H9 (cell line): ENCODE measurements around the gene PKMYT1. TPM values are rescaled to one million over a fixed set of nuclear protein-coding genes. Genes with fewer than 3 reads are reported as not detected.
A peak's percentile ranks its signal among the peaks of the same experiment; 100 is the strongest.

Experiments
- DNase-seq: peaks from one replicate; pipeline ENCODE4 v3.0.0-alpha.2; 2017
- H2AFZ ChIP-seq: one replicate; pipeline ENCODE4 v1.6.1; 2013; ENCODE audit warnings: mild to moderate bottlenecking, low read length, control low read depth, moderate library complexity
- H2AK5ac ChIP-seq: 2 replicates; pipeline ENCODE4 v1.6.1; 2013; ENCODE audit warnings: low read length, control low read depth, mixed read lengths; ENCODE audit not compliant: insufficient read length
- H2BK120ac ChIP-seq: one replicate; pipeline ENCODE4 v1.6.1; 2013; ENCODE audit warnings: low read depth, mild to moderate bottlenecking, low read length, control low read depth, inconsistent platforms; ENCODE audit not compliant: poor library complexity, severe bottlenecking
- H2BK12ac ChIP-seq: 2 replicates; pipeline ENCODE4 v1.6.1; 2013; ENCODE audit warnings: low read length, control low read depth, mixed read lengths, low read depth; ENCODE audit not compliant: insufficient read length
- H2BK15ac ChIP-seq: 2 replicates; pipeline ENCODE4 v1.6.1; 2013; ENCODE audit warnings: low read depth, low read length, control low read depth
- H2BK20ac ChIP-seq: one replicate; pipeline ENCODE4 v1.6.1; 2013; ENCODE audit warnings: low read depth, mild to moderate bottlenecking, low read length, control low read depth, inconsistent platforms; ENCODE audit not compliant: poor library complexity, severe bottlenecking
- H2BK5ac ChIP-seq: 2 replicates; pipeline ENCODE4 v1.6.1; 2013; ENCODE audit warnings: low read length, control low read depth, mixed read lengths; ENCODE audit not compliant: insufficient read length
- H3K14ac ChIP-seq: 2 replicates; pipeline ENCODE4 v1.6.1; 2013; ENCODE audit warnings: low read length, control low read depth; ENCODE audit not compliant: insufficient read depth
- H3K18ac ChIP-seq: 2 replicates; pipeline ENCODE4 v1.6.1; 2013; ENCODE audit warnings: low read depth, mild to moderate bottlenecking, mixed read lengths, low read length, control low read depth; ENCODE audit not compliant: insufficient read length
- H3K23ac ChIP-seq: 2 replicates; pipeline ENCODE4 v1.6.1; 2013; ENCODE audit warnings: low read length, control low read depth, mixed read lengths, low read depth; ENCODE audit not compliant: insufficient read length
- H3K23me2 ChIP-seq: 2 replicates; pipeline ENCODE4 v1.6.1; 2013; ENCODE audit warnings: low read depth, mild to moderate bottlenecking, mixed read lengths, low read length, control low read depth; ENCODE audit not compliant: insufficient read length, poor library complexity, severe bottlenecking
- H3K27ac ChIP-seq: 2 replicates; pipeline ENCODE4 v1.5.1; 2013; ENCODE audit warnings: low read length, control low read depth, mixed read lengths, low read depth; ENCODE audit not compliant: insufficient read length
- H3K27me3 ChIP-seq: 2 replicates; pipeline ENCODE4 v1.6.1; 2013; ENCODE audit warnings: low read length, control low read depth, inconsistent platforms; ENCODE audit not compliant: insufficient read depth
- H3K4ac ChIP-seq: 2 replicates; pipeline ENCODE4 v1.6.1; 2013; ENCODE audit warnings: low read depth, mild to moderate bottlenecking, control low read depth, inconsistent platforms, low read length, moderate library complexity
- H3K4me1 ChIP-seq: 2 replicates; pipeline ENCODE4 v1.6.1; 2013; ENCODE audit warnings: low read length, control low read depth, inconsistent platforms; ENCODE audit not compliant: insufficient read depth
- H3K4me2 ChIP-seq: 2 replicates; pipeline ENCODE4 v1.6.1; 2013; ENCODE audit warnings: low read length, control low read depth, mixed read lengths; ENCODE audit not compliant: insufficient read length, insufficient read depth
- H3K56ac ChIP-seq: 2 replicates; pipeline ENCODE4 v1.6.1; 2013; ENCODE audit warnings: low read depth, mild to moderate bottlenecking, mixed read lengths, low read length, control low read depth; ENCODE audit not compliant: insufficient read length
- H3K79me1 ChIP-seq: 2 replicates; pipeline ENCODE4 v1.6.1; 2013; ENCODE audit warnings: low read depth, mild to moderate bottlenecking, moderate library complexity, low read length, control low read depth, inconsistent platforms; ENCODE audit not compliant: insufficient read depth, poor library complexity, severe bottlenecking
- H3K79me2 ChIP-seq: 2 replicates; pipeline ENCODE4 v1.6.1; 2013; ENCODE audit warnings: low read length, control low read depth, inconsistent platforms; ENCODE audit not compliant: insufficient read depth
- H3K9ac ChIP-seq: 2 replicates; pipeline ENCODE4 v1.6.1; 2013; ENCODE audit warnings: low read length, control low read depth, mixed read lengths; ENCODE audit not compliant: insufficient read length; ENCODE audit errors: extremely low read depth
- H3K9me3 ChIP-seq: one replicate; pipeline ENCODE4 v1.6.1; 2013; ENCODE audit warnings: low read depth, low read length, inconsistent platforms; ENCODE audit not compliant: control insufficient read depth
- H3T11ph ChIP-seq: one replicate; pipeline ENCODE4 v1.6.1; 2013; ENCODE audit warnings: mild to moderate bottlenecking, low read length, control low read depth, inconsistent platforms
- H4K20me1 ChIP-seq: one replicate; pipeline ENCODE4 v1.6.1; 2013; ENCODE audit not compliant: control insufficient read depth, insufficient read length, insufficient read depth
- H4K5ac ChIP-seq: 2 replicates; pipeline ENCODE4 v1.6.1; 2013; ENCODE audit warnings: low read depth, mild to moderate bottlenecking, mixed read lengths, low read length, control low read depth; ENCODE audit not compliant: insufficient read length
- H4K8ac ChIP-seq: replicated peaks from 2 replicates; pipeline ENCODE4 v1.6.1; 2013; ENCODE audit warnings: low read length, control low read depth, mixed read lengths, low read depth; ENCODE audit not compliant: insufficient read length
- H4K91ac ChIP-seq: 2 replicates; pipeline ENCODE4 v1.6.1; 2013; ENCODE audit warnings: low read depth, mild to moderate bottlenecking, moderate library complexity, mixed read lengths, low read length, control low read depth; ENCODE audit not compliant: insufficient read length
- H3K27ac Mint-ChIP-seq, 3 experiments: 2 replicates in 2 of 3; 3 replicates in 1 of 3; pipeline ENCODE4 v1.8.0; 2020 to 2021; ENCODE audit warnings: mixed read lengths in 3 of 3, mild to moderate bottlenecking in 1 of 3, moderate library complexity in 1 of 3
- H3K27me3 Mint-ChIP-seq: 2 replicates; pipeline ENCODE4 v1.8.0; 2021; ENCODE audit warnings: low read depth, mild to moderate bottlenecking, moderate library complexity, mixed read lengths
- H3K36me3 Mint-ChIP-seq, 3 experiments: 2 replicates in 2 of 3; 3 replicates in 1 of 3; pipeline ENCODE4 v1.8.0; 2020 to 2021; ENCODE audit warnings: low read depth in 3 of 3, mixed read lengths in 3 of 3; ENCODE audit not compliant: insufficient read depth in 1 of 3
- H3K4me1 Mint-ChIP-seq, 2 experiments: 2 replicates each; pipeline ENCODE4 v1.8.0; 2020; ENCODE audit warnings: mixed read lengths in 2 of 2
- H3K4me3 Mint-ChIP-seq, 2 experiments: 2 replicates in 1 of 2; 3 replicates in 1 of 2; pipeline ENCODE4 v1.8.0; 2020 to 2021; ENCODE audit warnings: mild to moderate bottlenecking in 2 of 2, mixed read lengths in 2 of 2, moderate library complexity in 1 of 2
- H3K9me3 Mint-ChIP-seq, 2 experiments: 2 replicates in 1 of 2; 3 replicates in 1 of 2; pipeline ENCODE4 v1.8.0; 2020; ENCODE audit warnings: mild to moderate bottlenecking in 2 of 2, mixed read lengths in 2 of 2, moderate library complexity in 1 of 2
- CTCF ChIP-seq: fragments of 200-600 bp; sonication (generic); conservative IDR thresholded peaks from 3 replicates; pipeline ENCODE4 v1.8.0; 2021; ENCODE audit warnings: antibody characterized with exemption, mild to moderate bottlenecking
- WGBS: extraction: QIAGEN DNeasy Blood & Tissue Kit; methylation state at CpG from one replicate; pipeline ENCODE4 v1.1.7; 2013; ENCODE audit warnings: missing lambda C conversion rate, low lambda C conversion rate, mixed read lengths; ENCODE audit not compliant: insufficient read length; ENCODE audit errors: extremely low coverage; 5-methylcytosine and 5-hydroxymethylcytosine counted together
- total RNA-seq: library from RNA; stranded (reverse); gene quantifications from 2 replicates; pipeline ENCODE4 v1.2.1, GENCODE V29; 2021

The PKMYT1 gene
- total RNA-seq, 1 experiment from 2014 or later: 114 TPM

- H2BK5ac ChIP-seq: no peak within 1 kb of the TSS
- no peak within 1 kb of the TSS for H3K56ac ChIP-seq
- TF ChIP-seq CTCF: no peak
- peaks cover 22% of the 10 kb centered on the region for H3K23me2 ChIP-seq
- H3K9me3 ChIP-seq: no peaks in the 10 kb centered on the region
- no peak within 1 kb of the TSS for H3K27ac ChIP-seq
- Mint-ChIP-seq H3K9me3 (no peaks in the 10 kb centered on the region), H3K36me3 (peaks cover 21 to 32% (median 30%) of the 10 kb centered on the region in 3 experiments), H3K27me3 (peaks cover 6% of the 10 kb centered on the region), H3K4me3 (peak within 1 kb of the TSS; percentile 51 to 79), H3K27ac (peak within 1 kb of the TSS; percentile 61 to 76 (median 75); a peak in 5 of 7 replicates), H3K4me1 (peaks cover 51 to 80% of the 10 kb centered on the region in 2 experiments)
- no peak within 1 kb of the TSS for H3T11ph ChIP-seq
- H3K4me2 ChIP-seq: peak within 1 kb of the TSS; percentile 37
- H2AK5ac ChIP-seq: no peak within 1 kb of the TSS
- H3K18ac ChIP-seq: peak within 1 kb of the TSS; percentile 40
- peak; percentile 72 for DNase-seq
- H2BK15ac ChIP-seq: no peak within 1 kb of the TSS
- no peak within 1 kb of the TSS for H4K8ac ChIP-seq
- H3K79me1 ChIP-seq: no peaks in the 10 kb centered on the region
- no peaks in the 10 kb centered on the region; the same call in 1 of the 2 replicates for H3K4me1 ChIP-seq
- no peaks in the 10 kb centered on the region for H3K27me3 ChIP-seq
- peak within 1 kb of the TSS; percentile 30; the same call in 1 of the 2 replicates for H3K14ac ChIP-seq
- H3K79me2 ChIP-seq: peaks cover 9% of the 10 kb centered on the region; the same call in 1 of the 2 replicates
- no peak within 1 kb of the TSS for H4K91ac ChIP-seq
- WGBS: no CpG with 5 or more reads among the region's 27 CpGs
- no peak within 1 kb of the TSS for H3K4ac ChIP-seq
- no peak within 1 kb of the TSS for H2BK120ac ChIP-seq
- H2AFZ ChIP-seq: no peak within 1 kb of the TSS
- no peak within 1 kb of the TSS for H3K23ac ChIP-seq
- H4K5ac ChIP-seq: no peak within 1 kb of the TSS
- H3K9ac ChIP-seq: no peak within 1 kb of the TSS
- no peak within 1 kb of the TSS for H2BK20ac ChIP-seq
- no peak within 1 kb of the TSS for H2BK12ac ChIP-seq
- H4K20me1 ChIP-seq: no peaks in the 10 kb centered on the region
Observed at GRCh38 chr16:3012828-3013420, 32.7 kb upstream of the PKMYT1 start, which contains the start of gene CLDN9. Gene CLDN9, plus strand, starts transcription at chr16:3012923. Its CDS starts 440 bp downstream, at chr16:3013363.
